HTERT RPE-1 (cell line): ENCODE results near the gene GRM7.

ENCODE experiments used
- in situ Hi-C: fragments of 300-500 bp; cut with MboI; formaldehyde crosslinking; loops from 4 replicates; pipeline ENCODE4 v1.14.3; 2020; ENCODE audit warnings: low sequenced_read_pairs

The GRM7 gene

GRCh38 chr3:7630925-7631324, 770.0 kb downstream of the GRM7 start:
- in situ Hi-C loops = no loop called here

- in situ Hi-C loops = no loop called here
Observed at GRCh38 chr3:7632305-7632704, 771.4 kb downstream of the GRM7 start.

- in situ Hi-C loops = no loop called here
Observed at GRCh38 chr3:7637694-7638093, 776.8 kb downstream of the GRM7 start.

GRCh38 chr3:7638103-7638502, 777.2 kb downstream of the GRM7 start:
- in situ Hi-C loops = no loop called here

- in situ Hi-C loops = no loop called here
Observed at GRCh38 chr3:7640787-7641186, 779.9 kb downstream of the GRM7 start.

- in situ Hi-C loops = no loop called here
Observed at GRCh38 chr3:7646851-7647250, 785.9 kb downstream of the GRM7 start.

- in situ Hi-C loops = no loop called here
Observed at GRCh38 chr3:7650466-7650865, 789.6 kb downstream of the GRM7 start.

- in situ Hi-C loops = no loop called here
Observed at GRCh38 chr3:7651274-7651673, 790.4 kb downstream of the GRM7 start.

GRCh38 chr3:7657214-7658112, 796.5 kb downstream of the GRM7 start:
- in situ Hi-C loops = no loop called here

- in situ Hi-C loops = no loop called here
Observed at GRCh38 chr3:7658294-7658693, 797.4 kb downstream of the GRM7 start.

GRCh38 chr3:7659079-7659478, 798.2 kb downstream of the GRM7 start:
- in situ Hi-C loops = no loop called here

- in situ Hi-C loops = no loop called here
Observed at GRCh38 chr3:7663771-7664170, 802.9 kb downstream of the GRM7 start.

- in situ Hi-C loops = no loop called here
Observed at GRCh38 chr3:7667774-7668173, 806.9 kb downstream of the GRM7 start.

- in situ Hi-C loops = no loop called here
Observed at GRCh38 chr3:7669641-7670040, 808.7 kb downstream of the GRM7 start.

- in situ Hi-C loops = no loop called here
Observed at GRCh38 chr3:7678521-7678920, 817.6 kb downstream of the GRM7 start.

- in situ Hi-C loops = no loop called here
Observed at GRCh38 chr3:7682822-7683229, 821.9 kb downstream of the GRM7 start.

- in situ Hi-C loops = no loop called here
Observed at GRCh38 chr3:7683426-7683825, 822.5 kb downstream of the GRM7 start.

GRCh38 chr3:7684182-7684715, 823.3 kb downstream of the GRM7 start:
- in situ Hi-C loops = no loop called here

GRCh38 chr3:7687428-7688147, 826.7 kb downstream of the GRM7 start:
- in situ Hi-C loops = no loop called here

- in situ Hi-C loops = no loop called here
Observed at GRCh38 chr3:7692866-7693265, 832.0 kb downstream of the GRM7 start.

GRCh38 chr3:7693976-7694375, 833.1 kb downstream of the GRM7 start:
- in situ Hi-C loops = no loop called here

- in situ Hi-C loops = no loop called here
Observed at GRCh38 chr3:7695049-7695448, 834.1 kb downstream of the GRM7 start.
